Thyroid gland (tissue), 4 donors: ENCODE measurements around the gene HYDIN. TPM values are rescaled to one million over a fixed set of nuclear protein-coding genes. Genes with fewer than 3 reads are reported as not detected.
"Not testable (repeated sequence)": the region's sequence is repeated elsewhere in the genome, so short reads cannot be mapped to it uniquely, and the experiment has no call there.

Experiments
- DNase-seq, 2 donors: peaks; one replicate each; pipeline ENCODE4 v3.0.0-alpha.2; 2019
- H3K27ac ChIP-seq, 3 donors: fragments of 200-600 bp; sonication (generic); 1 replicate in 2 of 3; 2 replicates in 1 of 3; pipeline ENCODE4 v1.5.1; 2016 to 2019; ENCODE audit warnings: mild to moderate bottlenecking in 1 of 3, moderate library complexity in 1 of 3
- H3K27me3 ChIP-seq: fragments of 200-600 bp; sonication (generic); one replicate; pipeline ENCODE4 v1.5.1; 2019
- H3K36me3 ChIP-seq, 2 donors: fragments of 200-600 bp; sonication (generic); one replicate each; pipeline ENCODE4 v1.5.1; 2016 to 2019
- H3K4me1 ChIP-seq, 2 donors: fragments of 200-600 bp; sonication (generic); one replicate each; pipeline ENCODE4 v1.5.1; 2017 to 2019
- H3K4me3 ChIP-seq, 3 donors: fragments of 200-600 bp; sonication (generic); replicated peaks in 1 of 3; 1 replicate in 2 of 3; 2 replicates in 1 of 3; pipeline ENCODE4 v1.5.1; 2016; ENCODE audit warnings: mild to moderate bottlenecking in 1 of 3
- H3K9me3 ChIP-seq: fragments of 200-600 bp; sonication (generic); one replicate; pipeline ENCODE4 v1.5.1; 2017
- WGBS, 2 donors: methylation state at CpG; one replicate each; pipeline ENCODE4 v1.1.5; 2017; 5-methylcytosine and 5-hydroxymethylcytosine counted together
- intact Hi-C: fragments of 100-400 bp; cut with DNase I; formaldehyde crosslinking; loops from one replicate; pipeline ENCODE4 v1.15.1; 2023
- total RNA-seq, 4 donors: library from RNA; depleted of rRNA; stranded (reverse); fragments of >200 nt; gene quantifications; one replicate each; pipeline ENCODE4 v1.2.3, GENCODE V29; 2016

The HYDIN gene
- total RNA-seq, 4 donors from 2014 or later, result 10.1 to 26.3 (median 21.3) TPM

DNA sequence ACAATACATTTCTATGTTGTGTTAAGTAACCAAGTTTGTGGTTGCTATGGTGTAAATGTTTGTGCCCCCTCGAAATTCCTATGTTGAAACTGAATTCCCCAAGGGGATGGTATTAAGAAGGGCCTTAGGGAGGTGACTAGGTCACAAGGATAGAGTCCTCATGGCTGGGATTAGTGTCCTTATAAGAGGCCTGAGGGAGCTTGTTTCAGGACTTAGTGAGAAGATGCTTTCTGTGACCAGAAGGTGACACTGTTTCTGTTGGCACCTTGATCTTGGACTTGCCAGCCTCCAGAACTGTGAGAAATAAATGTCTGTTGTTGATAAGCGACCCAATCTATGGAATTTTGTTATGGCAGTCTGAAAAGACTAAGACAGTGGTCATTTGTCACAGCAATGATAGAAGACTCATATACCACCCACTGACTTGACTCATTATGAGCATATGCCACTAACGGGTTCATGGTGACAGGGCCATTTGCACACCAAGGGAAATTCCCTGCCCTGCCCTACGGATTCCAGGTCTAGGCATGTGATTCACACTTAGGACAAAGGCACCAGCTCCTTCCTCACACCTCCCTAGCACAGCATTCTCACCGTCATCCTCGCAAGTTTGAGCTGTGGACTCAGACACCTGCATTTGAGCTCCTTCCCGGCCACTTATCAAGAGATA, 290.7 kb downstream of the HYDIN start:
- H3K9me3 ChIP-seq, H3K27me3 ChIP-seq, H3K36me3 ChIP-seq, DNase-seq, H3K27ac ChIP-seq, intact Hi-C loops, H3K4me3 ChIP-seq, H3K4me1 ChIP-seq: not testable (repeated sequence)
- 77 to 86% methylated on average over 3 of the region's 7 CpGs for WGBS, 2 donors

- H3K27ac ChIP-seq, H3K4me3 ChIP-seq, intact Hi-C loops, H3K9me3 ChIP-seq, H3K27me3 ChIP-seq, H3K4me1 ChIP-seq, H3K36me3 ChIP-seq: not testable (repeated sequence)
- WGBS, 2 donors, result 0 to 33% methylated on average over 2 of the region's 12 CpGs
- DNase-seq, result peak; percentile 74 to 85
These were observed 293.6 kb downstream of the HYDIN start for GRCh38 chr16:70936781-70937525.

- intact Hi-C loops, H3K27me3 ChIP-seq, H3K4me1 ChIP-seq, H3K9me3 ChIP-seq, H3K36me3 ChIP-seq, H3K27ac ChIP-seq, DNase-seq, H3K4me3 ChIP-seq: not testable (repeated sequence)
- 60% methylated on average over 1 of the region's 4 CpGs; no CpG with 5 or more reads in 1 of the 2 donors for WGBS, 2 donors
These were observed 295.2 kb downstream of the HYDIN start for GRCh38 chr16:70935325-70935724.

- H3K36me3 ChIP-seq, H3K4me1 ChIP-seq, intact Hi-C loops, H3K4me3 ChIP-seq, H3K27ac ChIP-seq, DNase-seq, H3K9me3 ChIP-seq, H3K27me3 ChIP-seq: not testable (repeated sequence)
- WGBS, 2 donors, result 80 to 83% methylated on average over 8 of the region's 8 CpGs
These were observed 296.8 kb downstream of the HYDIN start for GRCh38 chr16:70933746-70934145.

DNA sequence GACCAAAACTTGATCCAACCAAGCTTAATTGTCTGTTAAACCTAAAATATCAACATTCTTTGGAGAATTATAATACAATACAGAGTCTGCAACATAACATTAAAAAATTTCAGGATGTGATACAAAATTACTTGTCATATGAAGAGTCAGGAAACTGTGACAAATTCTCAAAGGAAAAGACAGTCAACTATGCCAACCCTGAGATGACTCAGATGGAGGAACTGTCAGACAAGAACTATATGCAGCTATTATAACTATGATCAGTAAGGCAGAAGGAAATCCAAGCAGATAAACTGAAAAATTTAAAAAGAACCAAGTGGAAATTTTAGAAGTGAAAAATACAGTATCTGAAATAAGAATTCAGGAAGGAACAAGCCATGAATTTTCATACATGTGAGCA, 299.8 kb downstream of the HYDIN start:
- H3K9me3 ChIP-seq, DNase-seq, H3K4me3 ChIP-seq, H3K27ac ChIP-seq, H3K27me3 ChIP-seq, intact Hi-C loops, H3K36me3 ChIP-seq, H3K4me1 ChIP-seq: not testable (repeated sequence)

DNA sequence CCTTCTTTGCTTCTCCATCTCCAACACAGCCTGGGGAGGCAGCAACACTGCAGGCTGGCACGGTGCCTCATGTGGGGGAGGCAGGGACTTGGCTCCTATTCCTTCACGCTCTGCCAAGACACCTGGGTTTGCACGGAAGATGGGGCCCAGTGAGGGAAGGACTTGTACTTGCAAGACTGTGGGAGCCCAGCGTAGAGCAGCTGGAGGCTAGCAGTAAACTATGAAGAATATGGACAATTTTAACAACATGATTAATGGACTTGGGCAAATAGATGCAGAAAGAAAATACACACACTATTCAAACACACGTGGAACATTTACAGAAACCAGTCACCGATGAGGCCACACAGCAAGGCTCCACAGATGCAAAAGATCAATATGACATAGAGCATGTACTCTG, 308.4 kb downstream of the HYDIN start:
- H3K4me1 ChIP-seq, H3K36me3 ChIP-seq, intact Hi-C loops, H3K4me3 ChIP-seq, H3K27me3 ChIP-seq, H3K9me3 ChIP-seq, H3K27ac ChIP-seq: not testable (repeated sequence)
- peak; percentile 52 to 58 for DNase-seq
- 27 to 35% methylated on average over 5 of the region's 6 CpGs for WGBS, 2 donors

DNA sequence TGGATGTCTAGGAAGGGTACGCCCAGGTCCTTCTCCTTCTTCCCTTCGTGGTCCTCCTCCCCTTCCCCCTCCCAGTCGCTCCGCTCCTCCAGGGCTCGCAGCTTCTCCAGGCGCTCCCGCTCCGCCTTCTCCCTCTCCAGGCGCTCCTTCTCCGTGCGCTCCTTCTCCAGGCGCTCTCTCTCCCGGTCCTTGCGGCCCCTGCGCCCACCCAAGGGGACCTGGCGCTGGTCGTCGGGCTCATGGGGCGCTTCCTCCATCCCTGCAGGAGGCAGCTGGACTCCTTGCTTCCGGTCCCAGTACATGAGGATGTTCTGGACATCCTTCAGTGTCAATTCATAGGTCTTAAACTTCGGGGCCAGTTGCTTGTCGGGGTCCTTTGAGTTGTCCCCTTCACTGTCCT, 309.9 kb downstream of the HYDIN start:
- intact Hi-C loops, H3K4me1 ChIP-seq, DNase-seq, H3K27ac ChIP-seq, H3K4me3 ChIP-seq, H3K36me3 ChIP-seq, H3K9me3 ChIP-seq, H3K27me3 ChIP-seq: not testable (repeated sequence)
- 95 to 96% methylated on average over 20 of the region's 22 CpGs for WGBS, 2 donors

DNA sequence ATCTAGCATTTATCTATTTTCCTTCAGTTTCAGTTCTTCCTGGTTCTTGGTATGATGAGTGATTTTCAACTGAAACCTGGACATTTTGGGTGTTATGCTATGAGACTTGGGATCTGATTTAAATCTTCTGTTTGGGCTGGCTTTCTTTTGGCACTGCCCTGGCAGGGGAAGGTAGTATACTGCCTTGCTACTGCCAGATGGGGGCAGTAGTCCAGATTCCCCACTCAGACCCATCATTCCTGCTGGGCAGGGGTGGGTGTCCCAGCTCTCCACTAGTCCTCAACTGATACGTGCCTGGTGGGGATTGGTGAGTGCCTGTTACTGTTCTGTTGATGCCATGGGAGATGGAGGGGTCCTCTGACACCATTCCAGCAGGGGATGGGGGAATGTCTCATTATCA, 342.3 kb downstream of the HYDIN start:
- H3K27ac ChIP-seq, H3K4me1 ChIP-seq, H3K9me3 ChIP-seq, H3K36me3 ChIP-seq, H3K4me3 ChIP-seq, H3K27me3 ChIP-seq, DNase-seq, intact Hi-C loops: not testable (repeated sequence)
- WGBS, 2 donors, result no CpG with 5 or more reads among the region's 1 CpG

- H3K4me1 ChIP-seq, H3K36me3 ChIP-seq, DNase-seq, intact Hi-C loops, H3K27ac ChIP-seq, H3K9me3 ChIP-seq, H3K4me3 ChIP-seq, H3K27me3 ChIP-seq: not testable (repeated sequence)
- WGBS, 2 donors, result 79 to 81% methylated on average over 3 of the region's 4 CpGs
These were observed 345.9 kb downstream of the HYDIN start for GRCh38 chr16:70884652-70885051.

DNA sequence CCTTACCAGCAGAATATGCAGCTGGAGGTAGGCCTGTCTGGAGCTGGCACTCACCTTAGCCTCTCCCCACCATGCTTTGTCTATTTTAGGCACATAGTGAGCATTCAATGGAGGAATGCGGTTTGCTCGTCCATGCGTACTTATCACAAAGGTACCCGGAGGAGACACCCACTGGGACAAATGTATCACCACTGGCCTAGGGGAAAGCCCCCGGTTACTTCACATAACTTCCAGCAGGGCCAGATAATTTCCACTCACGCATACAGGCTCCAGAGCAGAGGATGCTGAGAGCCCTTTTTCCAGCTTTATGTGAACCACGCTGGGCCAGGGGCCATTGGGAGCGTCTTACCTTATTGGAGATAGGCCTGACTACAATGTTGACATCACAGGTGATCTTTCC, 348.2 kb downstream of the HYDIN start:
- H3K9me3 ChIP-seq, H3K27me3 ChIP-seq, DNase-seq, H3K4me3 ChIP-seq, H3K36me3 ChIP-seq, H3K4me1 ChIP-seq, intact Hi-C loops, H3K27ac ChIP-seq: not testable (repeated sequence)
- 90% methylated on average over 4 of the region's 8 CpGs; no CpG with 5 or more reads in 1 of the 2 donors for WGBS, 2 donors

- H3K4me3 ChIP-seq, H3K9me3 ChIP-seq, DNase-seq, intact Hi-C loops, H3K27ac ChIP-seq, H3K36me3 ChIP-seq, H3K4me1 ChIP-seq, H3K27me3 ChIP-seq: not testable (repeated sequence)
- WGBS, 2 donors, result 69 to 75% methylated on average over 4 to 5 of the region's 5 CpGs
These were observed 352.6 kb downstream of the HYDIN start for GRCh38 chr16:70877895-70878294.

DNA sequence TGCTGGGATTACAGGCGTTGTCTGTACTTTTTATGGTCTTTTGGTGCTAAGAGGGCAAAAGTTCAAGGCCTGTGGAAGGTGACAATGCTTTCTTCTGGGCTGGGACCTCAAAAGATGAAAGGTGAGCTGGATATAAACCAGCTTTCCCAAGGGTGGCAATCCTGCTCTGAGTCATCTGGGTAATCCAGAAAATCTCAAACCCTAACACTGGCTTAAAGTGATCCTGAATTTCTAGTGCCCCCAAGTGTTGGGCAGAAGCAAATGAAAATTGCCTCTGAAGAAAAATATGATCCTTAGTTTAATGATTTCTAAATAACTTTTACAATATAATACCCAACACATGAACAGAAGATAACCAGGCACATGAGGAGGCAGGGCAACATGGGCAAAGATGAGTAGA, 354.1 kb downstream of the HYDIN start:
- no CpG with 5 or more reads among the region's 1 CpG for WGBS, 2 donors
- H3K27ac ChIP-seq, H3K36me3 ChIP-seq, H3K4me1 ChIP-seq, H3K4me3 ChIP-seq, H3K27me3 ChIP-seq, H3K9me3 ChIP-seq, DNase-seq, intact Hi-C loops: not testable (repeated sequence)

DNA sequence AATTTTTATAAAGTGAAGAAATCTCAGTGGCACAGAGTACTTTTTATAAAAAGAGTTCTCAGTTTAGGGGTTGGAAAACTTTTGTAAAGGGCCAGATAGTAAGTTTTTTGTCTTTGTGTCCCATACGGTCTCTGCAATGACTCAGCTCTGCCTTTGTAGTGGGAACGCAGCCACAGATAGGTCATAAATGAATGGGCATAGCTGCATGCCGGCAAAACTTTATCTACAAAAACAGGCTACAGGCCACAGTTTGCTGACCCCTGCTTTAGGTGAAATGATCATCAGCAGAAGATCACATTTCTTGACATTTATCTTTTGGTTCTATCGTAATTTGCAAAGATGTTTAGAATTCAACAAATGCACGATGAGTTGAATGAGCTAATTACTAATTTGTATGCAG, 365.8 kb downstream of the HYDIN start:
- H3K27me3 ChIP-seq, H3K4me3 ChIP-seq, intact Hi-C loops, H3K4me1 ChIP-seq, H3K9me3 ChIP-seq, H3K27ac ChIP-seq, DNase-seq, H3K36me3 ChIP-seq: not testable (repeated sequence)
- WGBS, 2 donors, result 84 to 88% methylated on average over 5 of the region's 5 CpGs
